ENCODE results near the gene NFIX.
A peak's percentile ranks its signal among the peaks of the same experiment; 100 is the strongest.
"Not testable (repeated sequence)": the region's sequence is repeated elsewhere in the genome, so short reads cannot be mapped to it uniquely, and the experiment has no call there.

The NFIX gene

GRCh38 chr19:12957389-12957952 lies 37.8 kb upstream of the NFIX start:
- not testable (repeated sequence) for DNase-seq (ENCODE audit: low spot score); FAIRE-seq

- DNase-seq (ENCODE audit: low spot score) (no peak), FAIRE-seq (no peak)
Observed at GRCh38 chr19:12959481-12959880, 35.8 kb upstream of the NFIX start.

GRCh38 chr19:12965017-12965811 lies 30.1 kb upstream of the NFIX start:
- DNase-seq (ENCODE audit: low spot score) (peak; percentile 52), FAIRE-seq (no peak)

GRCh38 chr19:12965812-12966135 lies 29.5 kb upstream of the NFIX start:
- no peak for DNase-seq (ENCODE audit: low spot score)
- FAIRE-seq, result no peak

DNA sequence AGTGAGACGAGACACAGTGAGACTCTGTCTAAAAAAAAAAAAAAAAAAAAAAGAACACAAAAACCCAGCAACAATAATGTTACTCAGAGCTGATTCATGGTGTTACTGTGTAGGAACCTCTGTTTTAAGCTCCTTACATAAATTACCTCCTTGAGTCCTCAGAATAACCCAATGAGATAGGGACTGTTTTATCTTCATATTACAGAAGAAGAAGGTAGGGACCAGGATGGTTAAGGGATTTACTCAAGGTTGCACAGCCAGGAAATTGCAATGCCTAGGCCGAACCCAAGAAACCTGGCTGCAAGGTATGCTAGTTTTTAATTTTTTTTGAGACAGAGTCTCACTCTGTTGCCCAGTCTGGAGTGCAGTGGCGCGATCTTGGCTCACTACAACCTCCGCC lies 27.4 kb upstream of the NFIX start:
- DNase-seq (ENCODE audit: low spot score), result no peak
- FAIRE-seq, result no peak

DNA sequence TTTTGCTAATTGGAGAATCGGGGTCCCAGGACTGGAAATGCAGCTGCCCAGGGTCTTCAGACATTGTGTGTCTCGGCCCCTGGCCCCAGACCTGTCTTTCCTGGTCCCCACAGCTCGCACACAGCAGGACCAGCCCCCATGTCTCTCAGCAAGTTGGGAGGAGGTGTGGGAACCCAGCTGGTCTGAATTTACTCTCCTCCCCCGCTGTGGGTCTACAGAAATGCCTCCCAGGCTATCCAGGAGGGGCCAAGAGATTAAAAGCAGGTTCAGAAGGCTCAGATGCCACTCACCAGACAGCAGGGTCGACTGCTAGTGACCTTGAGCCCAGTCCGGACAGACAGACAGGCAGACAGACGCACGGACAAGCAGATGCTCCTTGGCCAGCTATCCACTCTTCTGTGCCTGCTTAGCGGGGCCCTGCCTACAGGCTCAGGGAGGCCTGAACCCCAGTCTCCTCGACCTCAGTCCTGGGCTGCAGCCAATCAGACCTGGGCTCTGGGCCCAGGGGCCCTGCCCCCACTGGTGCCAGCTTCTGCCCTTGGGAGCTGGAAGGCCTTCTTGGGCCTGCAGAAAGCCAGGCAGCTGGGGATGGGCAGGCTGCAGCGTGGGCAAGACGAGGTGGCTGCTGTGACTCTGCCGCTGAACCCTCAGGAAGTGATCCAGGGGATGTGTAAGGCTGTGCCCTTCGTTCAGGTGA lies 25.8 kb upstream of the NFIX start, which contains the start of gene DAND5:
TSS of gene DAND5 (plus strand) at position 285 of the 697 bp plus-strand sequence. CDS start at position 370, 85 bp downstream.
- FAIRE-seq (no peak), DNase-seq (ENCODE audit: low spot score) (no peak)

DNA sequence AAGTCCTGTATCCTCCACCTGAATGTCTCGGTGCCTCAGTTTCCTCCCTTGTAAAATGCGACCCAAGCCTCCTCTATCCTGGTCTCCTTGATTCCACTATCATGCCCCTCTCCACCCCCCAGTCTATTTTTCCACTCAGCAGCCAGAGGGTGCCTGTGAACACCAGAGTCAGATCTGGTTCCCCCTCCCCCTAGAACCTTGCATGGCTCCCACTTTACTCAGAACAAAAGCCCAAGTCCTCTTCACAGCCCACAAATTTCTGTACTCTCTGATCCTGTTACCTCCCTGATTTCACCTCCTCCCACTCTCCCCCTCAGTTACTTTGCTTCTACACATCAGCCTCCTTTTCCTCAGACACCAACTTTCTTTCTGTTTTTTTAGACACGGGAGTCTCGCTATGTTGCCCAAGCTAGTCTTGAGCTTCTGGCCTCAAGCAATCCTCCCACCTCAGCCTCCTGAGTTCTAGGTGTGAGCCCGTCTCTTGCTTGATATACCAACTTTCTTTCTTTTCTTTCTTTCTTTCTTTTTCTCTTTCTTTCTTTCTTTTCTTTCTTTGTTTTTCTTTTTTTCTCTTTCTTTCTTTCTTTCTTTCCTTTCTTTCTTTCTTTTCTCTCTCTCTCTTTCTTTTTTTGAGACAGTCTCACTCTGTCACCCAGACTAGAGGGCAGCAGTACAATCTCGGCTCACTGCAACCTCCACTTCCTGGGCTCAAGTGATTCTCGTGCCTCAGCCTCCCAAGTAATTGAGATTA lies 25.0 kb upstream of the NFIX start:
- DNase-seq (ENCODE audit: low spot score) (no peak), FAIRE-seq (no peak)

- DNase-seq (ENCODE audit: low spot score) (no peak), FAIRE-seq (no peak)
Observed at GRCh38 chr19:12973236-12973635, 22.0 kb upstream of the NFIX start.

DNA sequence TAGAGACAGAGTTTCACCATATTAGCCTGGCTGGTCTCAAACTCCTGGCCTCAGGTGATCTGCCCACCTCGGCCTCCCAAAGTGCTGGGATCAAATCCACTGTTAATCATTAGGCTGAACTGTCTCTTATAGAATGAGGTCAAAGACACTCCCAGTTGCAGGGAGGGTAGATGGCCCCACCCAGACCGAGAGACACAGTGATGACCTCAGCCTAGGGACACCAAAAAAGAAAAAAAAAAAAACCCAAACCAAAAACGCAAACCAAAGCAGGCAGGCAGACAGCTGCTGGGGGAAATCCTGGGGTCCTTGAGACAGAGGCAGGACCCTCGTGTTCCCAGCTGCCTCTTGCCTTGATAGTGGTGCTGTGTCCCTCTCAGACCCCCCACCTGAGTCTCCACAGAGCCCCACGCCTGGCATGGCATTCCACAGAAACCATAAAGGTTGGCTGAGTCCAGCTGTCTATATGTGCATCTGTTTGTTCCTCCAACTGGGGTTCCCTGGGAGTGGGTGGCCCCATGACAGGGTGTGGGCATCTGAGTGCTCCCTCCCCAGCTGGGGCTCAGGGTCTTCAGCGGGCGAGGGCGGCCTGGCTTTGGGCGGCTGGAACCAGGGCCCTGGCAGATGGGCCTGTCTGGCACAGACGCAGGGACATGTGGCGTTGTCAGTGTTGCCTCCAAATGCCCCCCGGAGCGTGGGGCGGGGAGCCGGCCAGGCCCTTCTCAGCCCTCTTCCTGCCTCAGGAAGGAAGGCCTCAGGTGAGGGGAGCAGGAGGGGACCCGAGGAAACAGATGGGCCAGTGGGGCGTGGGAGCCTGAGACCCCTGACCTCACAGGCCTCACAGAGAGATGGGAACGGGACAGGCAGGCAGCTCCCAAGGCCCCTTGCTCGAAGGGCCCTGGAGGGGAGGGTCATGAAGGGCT lies 20.7 kb upstream of the NFIX start:
- DNase-seq (ENCODE audit: low spot score), result peak; percentile 40
- FAIRE-seq, result no peak

DNA sequence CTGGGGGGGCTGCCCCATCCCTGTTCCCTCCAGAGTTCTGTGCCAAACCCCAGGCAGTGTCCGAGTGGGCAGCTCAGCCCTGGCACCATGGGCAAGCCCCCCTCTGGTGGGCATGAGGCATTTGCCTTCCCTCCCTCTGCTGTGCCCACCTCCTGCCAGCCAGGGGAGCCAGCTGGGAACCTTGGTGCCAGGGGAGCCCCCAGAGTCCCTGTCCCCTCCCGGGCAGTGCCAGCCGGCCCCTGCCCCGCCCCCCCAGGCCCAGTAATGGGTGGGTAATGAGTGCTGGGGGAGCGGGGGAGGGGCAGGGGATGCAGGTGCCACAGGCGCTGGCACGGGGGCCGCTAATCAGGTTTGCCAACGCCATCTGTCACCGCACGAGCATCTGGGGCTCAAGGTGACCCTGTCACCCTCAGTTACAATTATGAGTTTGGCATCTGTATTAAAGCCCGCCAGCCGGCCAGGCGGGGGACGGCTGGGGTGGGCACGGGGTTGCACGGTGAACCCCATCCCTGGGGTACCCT lies 20.0 kb upstream of the NFIX start:
- FAIRE-seq (no peak), DNase-seq (ENCODE audit: low spot score) (no peak)

GRCh38 chr19:12976109-12976508 lies 19.2 kb upstream of the NFIX start:
- not testable (repeated sequence) for DNase-seq (ENCODE audit: low spot score); FAIRE-seq

- no peak for FAIRE-seq
- DNase-seq (ENCODE audit: low spot score), result no peak
Observed at GRCh38 chr19:12979974-12980373, 15.3 kb upstream of the NFIX start.

GRCh38 chr19:12982648-12983047 lies 12.6 kb upstream of the NFIX start:
- FAIRE-seq, result no peak
- no peak for DNase-seq (ENCODE audit: low spot score)

DNA sequence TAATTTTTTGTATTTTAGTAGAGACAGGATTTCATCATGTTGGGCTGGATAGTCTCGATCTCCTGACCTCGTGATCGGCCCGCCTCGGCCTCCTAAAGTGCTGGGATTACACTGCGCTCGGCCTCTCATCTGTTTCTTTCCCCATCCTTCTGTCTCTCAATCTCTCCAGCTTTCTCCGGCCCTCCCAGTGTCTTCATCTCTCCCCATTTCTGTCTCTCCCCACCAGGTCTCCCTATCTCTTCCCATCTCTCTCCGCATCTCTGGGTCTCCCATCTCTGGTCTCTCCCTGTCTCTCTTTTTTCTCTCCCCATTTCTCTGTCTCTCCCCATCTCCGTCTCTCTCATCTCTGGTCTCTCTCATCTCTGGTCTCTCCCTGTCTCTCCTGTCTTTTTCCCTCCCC lies 12.2 kb upstream of the NFIX start:
- no peak for FAIRE-seq

GRCh38 chr19:12983542-12984142 lies 11.6 kb upstream of the NFIX start:
- DNase-seq (ENCODE audit: low spot score), result peak; percentile 44
- FAIRE-seq, result no peak

More for the DNA sequence above, 12.2 kb upstream of the NFIX start:
- DNase-seq (ENCODE audit: low spot score), result no peak

DNA sequence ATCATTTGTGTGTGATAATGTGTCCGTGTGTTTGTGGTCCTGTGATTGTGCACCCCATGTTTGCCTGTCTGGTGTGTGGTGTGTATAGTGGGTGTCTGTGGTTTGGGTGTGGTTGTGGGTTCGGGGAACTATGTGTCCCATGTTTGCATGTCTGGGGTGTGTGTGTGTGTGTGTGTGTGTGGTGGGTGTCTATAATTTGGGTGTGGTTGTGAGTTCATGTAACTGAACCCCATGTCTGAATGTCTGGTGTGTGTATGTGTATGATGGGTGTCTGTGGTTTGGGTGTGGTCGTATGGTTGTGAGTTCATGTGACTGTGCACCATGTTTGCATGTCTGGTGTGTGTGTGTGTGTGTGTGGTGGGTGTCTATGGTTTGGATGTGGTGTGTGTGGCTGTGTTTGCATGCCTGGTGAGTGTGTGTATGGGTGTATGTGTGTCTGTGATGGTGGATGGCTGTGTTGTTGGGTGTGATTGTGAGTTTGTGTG lies 11.1 kb upstream of the NFIX start:
- no peak for FAIRE-seq
- no peak for DNase-seq (ENCODE audit: low spot score)

DNA sequence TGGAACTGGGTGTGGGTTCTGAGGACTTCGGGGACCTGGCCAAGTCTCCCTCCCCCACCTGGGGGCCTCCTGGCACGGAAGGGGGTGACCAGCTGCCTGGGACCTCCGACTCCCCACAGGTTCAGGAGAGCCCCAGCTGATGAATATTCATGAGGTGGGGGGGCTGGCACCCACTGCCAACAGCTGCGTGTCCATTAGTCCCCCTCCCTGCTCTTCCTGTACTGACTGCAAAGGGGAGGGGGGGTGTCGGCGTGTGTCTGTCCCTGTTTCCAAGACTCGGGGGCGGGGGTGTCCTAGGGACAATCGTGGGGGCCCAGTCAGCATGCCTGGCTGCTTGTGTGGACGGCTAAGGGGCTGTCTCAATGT lies 10.6 kb upstream of the NFIX start:
- FAIRE-seq (no peak), DNase-seq (ENCODE audit: low spot score) (no peak)

GRCh38 chr19:12985049-12985776 lies 10.1 kb upstream of the NFIX start:
- no peak for FAIRE-seq
- DNase-seq (ENCODE audit: low spot score), result peak; percentile 71

DNA sequence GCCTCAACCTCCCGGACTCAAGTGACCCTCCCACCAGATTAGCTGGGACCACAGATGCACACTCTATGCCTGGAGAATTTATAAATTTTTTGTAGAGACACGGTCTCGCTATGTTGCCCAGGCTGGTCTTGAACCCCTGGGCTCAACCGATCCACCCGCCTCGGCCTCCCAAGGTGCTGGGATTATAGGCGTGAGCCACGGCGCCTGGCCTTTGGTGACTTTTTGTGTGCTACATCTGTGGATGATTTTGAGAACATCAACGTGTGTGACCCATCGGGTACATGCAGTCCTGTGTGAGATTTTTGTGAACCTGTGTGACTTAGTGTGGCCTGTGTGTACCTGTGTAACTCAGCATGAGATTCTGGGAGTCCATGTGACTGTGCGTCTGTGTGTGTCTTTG lies 8.5 kb upstream of the NFIX start:
- FAIRE-seq, result no peak
- DNase-seq (ENCODE audit: low spot score), result no peak
